Measurements from ENCODE around the gene NCAM1.
"Not testable (repeated sequence)": the region's sequence is repeated elsewhere in the genome, so short reads cannot be mapped to it uniquely, and the experiment has no call there.

The NCAM1 gene

DNA sequence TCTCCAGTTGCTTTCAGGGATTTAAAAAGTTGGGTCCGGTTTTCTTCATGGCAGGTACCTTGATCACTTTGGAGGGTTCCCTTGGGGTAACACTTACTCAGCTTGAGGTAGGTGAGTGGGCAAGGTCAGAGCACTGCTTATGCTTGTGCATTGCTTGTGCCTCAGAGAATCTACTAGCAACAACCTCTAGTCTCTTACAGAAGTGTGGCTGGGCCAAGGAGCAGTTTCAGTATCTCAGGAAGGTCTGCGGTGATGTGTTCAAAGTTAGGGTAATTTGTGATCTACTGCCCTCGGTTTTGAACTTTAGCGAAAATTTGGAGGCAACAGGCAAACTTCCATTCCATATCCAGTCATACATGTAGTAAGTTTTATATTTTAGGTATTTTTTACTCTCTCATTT lies 62.8 kb downstream of the NCAM1 start:
- no peak for DNase-seq

DNA sequence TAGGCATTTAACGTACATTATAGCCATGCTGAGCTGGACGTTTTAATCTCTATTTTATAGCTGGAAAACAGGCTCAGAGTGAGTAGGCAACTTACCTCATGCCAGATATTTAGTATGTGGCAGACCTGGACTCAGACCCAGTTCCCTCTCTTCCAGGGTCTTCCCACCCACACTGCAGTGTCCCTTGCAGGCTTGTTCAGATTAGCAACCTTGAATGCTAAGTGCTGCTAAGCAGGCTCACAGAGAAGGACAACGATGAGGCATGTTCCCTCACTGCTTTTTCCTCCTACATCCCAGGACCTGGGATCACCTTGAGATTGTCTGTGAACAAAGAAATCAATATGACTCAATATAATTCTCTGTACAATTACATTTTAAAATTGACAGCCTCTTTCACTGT lies 65.6 kb downstream of the NCAM1 start:
- DNase-seq, result no peak

DNA sequence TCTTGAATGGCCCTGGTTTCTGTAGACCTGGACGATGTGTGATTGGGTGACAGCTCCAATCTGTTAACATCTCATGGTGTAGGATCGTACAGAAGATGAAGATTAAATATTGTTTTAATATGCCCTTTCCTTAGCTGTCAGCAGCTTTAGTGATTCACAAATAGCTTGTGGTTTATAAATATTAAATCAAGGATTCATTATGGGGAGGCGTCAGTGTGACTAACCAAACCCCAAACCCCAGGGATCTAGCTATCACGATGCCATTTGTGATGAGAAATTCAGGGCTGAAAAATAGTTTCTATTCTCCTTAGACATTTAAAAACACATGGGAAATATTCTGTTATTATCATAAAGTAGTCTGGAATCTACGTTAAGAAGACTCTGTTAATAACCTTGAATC lies 73.4 kb downstream of the NCAM1 start:
- no peak for DNase-seq

DNA sequence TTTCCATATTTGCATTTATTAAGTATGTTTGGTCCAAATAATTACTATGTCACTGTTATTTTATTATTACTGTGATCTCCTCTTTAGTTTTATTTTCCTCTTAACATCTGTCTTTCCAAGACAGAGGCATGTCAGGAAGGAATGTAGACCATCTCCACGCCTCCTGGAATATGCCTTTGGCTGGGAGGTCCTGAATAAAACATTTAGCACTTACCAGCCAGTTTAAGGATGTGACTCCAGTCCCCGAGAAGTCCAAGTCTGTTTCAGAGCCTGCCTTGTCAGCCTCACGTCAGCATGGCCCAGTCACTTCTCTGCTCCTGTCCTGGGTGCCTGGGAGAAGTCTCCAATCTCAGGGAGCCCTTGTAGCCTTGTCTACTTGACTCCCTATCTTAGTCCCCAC lies 74.5 kb downstream of the NCAM1 start:
- DNase-seq, result no peak

DNA sequence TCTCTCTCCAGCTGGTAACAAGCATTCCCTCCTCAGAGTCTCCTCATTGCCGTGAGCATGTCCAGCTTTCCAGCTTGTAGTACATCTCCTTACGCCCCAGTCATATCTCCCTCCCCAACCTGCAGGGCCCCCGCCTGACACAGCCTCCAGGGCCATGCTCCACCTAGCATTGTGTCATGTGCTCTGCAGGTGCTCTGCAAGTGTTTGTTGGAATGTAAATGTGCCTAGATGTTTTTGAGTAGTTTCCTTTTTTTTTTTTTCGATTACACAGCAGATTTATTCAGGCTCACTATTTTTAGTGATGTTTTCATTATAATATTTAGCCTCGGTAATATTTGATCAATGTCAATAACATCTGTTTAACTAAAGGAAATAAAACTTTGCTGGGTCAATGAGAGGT lies 82.5 kb downstream of the NCAM1 start:
- DNase-seq, result no peak

DNA sequence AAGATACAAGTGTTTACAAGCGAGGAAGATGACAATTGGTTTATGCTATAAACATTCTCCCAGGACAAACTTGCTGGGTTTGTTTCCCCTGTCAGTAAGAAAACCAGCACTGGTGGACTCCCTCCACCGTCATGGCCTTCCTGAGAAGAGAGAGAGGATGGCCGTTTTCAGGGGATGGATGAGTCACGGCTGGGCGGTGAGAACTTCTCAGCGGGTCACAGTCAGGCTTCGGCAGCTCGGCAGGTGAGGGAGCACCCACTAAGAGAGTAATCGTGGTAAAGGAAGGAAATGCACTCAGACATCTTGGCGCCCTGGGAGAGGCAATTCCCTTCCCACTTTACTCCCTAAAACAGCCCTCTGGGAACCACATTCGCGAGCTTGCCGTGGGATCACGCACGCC lies 83.9 kb downstream of the NCAM1 start:
- DNase-seq, result no peak

DNA sequence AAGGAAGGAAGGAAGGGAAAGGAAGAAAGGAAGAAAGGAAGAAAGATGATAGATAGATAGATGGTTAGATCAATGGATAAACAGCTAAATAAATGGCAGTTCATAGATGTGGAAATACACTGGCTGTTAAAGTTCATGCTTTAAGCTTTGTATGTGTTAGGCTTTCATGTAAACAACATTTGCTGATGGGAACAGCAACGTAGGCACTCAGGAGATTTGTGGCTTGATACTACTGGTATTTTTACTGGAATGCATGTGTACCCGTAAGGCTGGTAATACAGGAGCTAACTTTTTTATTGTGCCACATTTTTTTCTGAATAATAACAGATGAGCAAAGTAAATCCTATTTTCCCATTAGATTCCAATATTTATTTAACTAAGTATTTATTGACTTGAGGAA lies 85.6 kb downstream of the NCAM1 start:
- DNase-seq, result no peak

DNA sequence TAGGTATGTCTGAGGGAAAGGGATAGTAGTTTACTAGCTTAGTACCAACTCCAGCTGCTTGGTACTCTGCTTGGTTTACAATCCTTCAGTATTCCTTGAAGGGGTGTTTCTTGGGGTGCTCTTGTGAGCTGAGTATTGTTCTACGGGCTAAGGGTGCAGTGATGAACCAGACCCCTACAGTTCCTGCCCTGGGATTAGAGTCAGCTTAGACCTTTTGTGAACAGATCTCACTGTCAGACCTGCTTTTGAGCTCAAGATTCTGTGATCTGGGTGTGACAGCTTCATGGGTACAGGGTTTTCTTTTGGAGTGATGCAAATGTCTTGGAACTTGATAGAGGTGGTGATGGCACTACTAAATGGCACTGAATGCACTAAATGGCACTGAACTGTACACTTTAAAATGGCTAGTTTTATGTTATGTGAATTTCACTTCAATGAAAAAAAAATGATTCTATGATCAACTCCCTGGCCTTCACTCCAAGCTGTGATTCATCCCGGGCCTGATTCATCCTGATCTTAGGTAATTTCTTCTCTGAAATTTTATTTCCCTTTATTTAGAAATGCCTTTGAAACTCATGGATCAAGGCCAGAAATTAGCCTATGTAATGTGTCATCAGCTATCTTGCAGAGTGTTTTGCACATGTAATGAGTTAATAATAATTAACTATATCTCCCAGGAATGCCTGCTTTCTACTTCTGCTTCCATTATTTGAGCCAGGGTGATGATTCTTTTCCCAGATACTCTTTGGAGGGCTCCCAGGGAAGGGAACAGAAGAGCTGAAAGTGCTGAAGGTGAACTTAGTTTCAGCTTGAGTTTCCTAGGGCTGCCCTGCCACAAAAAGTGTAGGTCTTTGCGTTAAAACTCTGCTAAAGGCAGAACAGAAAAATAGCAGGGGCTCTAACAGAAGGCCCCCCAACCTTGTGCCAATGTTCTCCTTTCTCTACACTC lies 87.9 kb downstream of the NCAM1 start:
- no peak for DNase-seq

DNA sequence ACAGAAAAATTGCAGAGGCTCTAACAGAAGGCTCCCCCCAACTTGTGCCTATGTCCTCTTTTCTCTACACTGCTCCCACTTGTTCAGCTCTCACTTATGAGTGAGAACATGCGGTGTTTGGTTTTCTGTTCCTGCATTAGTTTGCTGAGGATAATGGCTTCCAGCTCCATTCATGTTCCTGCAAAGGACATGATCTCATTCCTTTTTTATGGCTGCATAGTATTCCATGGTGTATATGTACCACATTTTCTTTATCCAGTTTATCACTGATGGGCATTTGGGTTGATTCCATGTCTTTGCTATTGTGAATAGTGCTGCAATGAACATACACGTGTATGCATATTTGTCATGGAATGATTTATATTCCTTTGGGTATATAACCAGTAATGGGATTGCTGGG lies 91.8 kb downstream of the NCAM1 start:
- DNase-seq, result not testable (repeated sequence)

DNA sequence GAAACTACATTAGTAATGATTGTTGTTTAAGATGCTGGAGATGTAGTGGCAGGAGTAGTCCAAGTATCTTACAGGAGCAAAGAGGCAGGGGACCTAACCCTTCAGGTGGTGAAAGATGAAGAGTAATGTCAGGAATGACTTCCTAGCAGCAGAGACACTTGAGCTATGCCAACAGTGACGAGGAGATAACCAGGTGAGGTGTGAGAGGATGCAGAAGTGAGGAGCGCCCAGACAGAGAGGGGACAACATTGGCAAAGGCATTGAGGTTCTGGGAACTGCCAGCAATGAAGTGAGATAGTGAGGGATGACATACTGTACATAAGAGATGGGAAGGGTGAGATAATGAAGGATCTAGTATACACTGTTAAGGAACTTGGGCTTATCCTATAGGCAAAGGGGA lies 95.8 kb downstream of the NCAM1 start:
- DNase-seq, result no peak

DNA sequence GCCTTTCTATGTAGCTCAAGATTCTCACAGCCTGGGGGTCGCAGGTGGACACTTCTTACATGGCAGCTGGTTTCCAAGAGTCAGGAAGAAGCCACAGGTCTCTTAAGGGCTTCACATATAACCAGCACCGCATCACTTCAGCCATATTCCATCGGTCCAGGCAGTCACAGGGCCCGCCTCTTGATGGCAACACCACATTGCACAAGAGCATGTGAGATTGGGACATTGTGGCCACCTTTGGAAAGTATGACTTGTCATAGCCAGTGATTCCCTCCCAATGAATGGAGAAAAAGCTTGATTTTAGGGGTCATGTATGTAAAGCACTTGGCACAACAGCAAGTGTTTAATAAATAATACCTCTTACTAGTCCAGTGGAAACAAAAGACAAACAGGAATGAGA lies 98.3 kb downstream of the NCAM1 start:
- DNase-seq, result no peak

DNA sequence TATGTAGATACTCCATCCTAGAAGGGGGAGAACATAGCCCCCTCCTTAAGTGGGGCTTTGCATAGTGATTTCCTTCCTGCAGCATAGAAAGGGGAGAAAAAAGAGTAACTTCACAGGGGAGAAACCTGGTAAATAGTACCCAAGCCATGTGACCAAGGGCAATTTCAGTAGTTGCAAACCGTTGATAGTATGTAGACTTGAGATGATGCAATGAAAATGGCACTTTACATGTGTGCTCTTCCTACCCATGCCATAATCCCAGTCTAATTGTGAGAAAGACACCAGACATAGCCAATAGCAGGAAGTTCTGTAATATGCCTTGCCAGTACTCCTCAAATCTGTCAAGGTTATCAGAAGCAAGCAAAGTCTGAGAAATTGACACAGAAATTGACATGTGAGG lies 104.1 kb downstream of the NCAM1 start:
- DNase-seq, result no peak

DNA sequence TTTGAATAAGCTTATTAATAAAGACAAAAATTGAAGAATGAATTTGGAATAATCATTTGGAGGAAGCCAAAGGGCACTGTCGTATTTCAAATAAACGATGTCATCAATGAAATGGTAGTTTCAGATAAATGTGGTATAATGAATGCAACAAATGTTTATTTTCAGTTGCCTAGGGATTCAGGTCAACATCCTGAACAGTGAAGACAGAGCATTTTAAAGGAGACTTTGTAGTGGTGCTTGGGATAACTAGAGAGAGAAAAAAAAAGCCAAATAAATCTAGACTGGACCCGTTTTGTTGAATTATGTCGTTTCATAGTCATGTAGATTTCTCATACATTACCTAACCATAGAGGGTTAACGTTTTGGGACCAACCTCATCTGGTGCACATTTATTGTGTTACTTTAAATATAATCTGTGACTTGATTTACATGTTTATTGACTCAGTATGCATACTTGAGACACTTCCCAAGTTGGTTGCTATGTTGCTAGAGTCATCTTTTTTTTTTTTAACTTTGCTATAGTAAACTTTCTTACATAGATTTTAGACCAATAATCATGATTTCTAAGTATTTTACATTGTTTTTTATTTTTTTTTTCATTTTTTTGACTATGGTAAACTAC lies 111.1 kb downstream of the NCAM1 start:
- DNase-seq, result no peak

DNA sequence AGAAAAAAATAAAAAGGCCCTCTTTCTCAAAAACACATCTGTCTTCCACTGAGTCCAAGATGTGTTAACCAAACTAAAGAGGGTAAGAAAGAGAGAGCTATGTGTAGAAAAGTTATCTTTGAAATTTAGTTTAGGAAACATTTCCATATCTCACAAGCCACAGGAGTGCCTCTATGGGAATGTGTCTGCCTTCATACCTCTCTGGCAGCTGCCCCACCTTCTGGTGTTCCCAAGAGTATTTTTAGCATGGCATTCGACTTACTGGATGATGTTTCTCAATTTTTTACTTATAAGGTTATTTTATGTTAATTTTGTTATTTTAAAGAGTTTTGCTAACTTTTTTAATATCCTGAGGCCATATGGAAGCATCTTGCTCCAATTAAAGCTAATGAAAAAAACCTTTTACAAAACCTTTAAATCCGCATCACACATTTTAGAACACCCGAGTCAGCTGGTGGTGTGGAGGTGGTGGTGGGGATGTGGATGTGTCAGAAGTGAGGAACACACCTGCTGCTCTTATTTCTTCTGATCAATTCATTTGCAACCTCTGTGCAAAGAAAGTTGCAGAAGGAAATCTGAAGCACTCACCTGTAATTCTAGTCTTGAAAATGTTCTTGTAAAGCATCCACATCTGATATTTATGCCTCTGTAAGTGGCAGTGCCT lies 112.2 kb downstream of the NCAM1 start:
- no peak for DNase-seq

DNA sequence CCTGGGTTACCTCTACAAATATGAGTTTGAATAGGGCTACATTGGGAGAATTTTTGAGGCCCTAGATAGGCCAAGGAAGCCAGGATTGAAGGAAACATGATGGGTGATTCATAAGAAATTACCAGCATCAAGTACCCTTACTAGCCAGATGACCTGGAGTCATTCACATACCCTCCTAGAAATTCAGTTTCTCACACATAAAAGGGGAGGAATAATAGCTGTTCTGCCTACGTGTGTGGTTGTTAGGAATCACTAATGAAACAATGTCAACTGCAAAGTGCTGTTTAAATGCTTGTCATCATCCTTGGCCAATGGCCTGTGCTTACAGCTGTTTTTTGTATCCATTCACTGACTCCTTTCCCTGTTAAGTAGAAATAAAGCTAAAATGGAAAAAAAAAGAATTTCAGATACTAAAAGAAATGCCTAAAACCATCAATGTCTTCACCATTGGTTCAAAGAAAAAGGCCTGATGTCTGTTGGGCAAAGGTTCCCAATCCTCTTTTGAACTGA lies 114.4 kb downstream of the NCAM1 start:
- no peak for DNase-seq

DNA sequence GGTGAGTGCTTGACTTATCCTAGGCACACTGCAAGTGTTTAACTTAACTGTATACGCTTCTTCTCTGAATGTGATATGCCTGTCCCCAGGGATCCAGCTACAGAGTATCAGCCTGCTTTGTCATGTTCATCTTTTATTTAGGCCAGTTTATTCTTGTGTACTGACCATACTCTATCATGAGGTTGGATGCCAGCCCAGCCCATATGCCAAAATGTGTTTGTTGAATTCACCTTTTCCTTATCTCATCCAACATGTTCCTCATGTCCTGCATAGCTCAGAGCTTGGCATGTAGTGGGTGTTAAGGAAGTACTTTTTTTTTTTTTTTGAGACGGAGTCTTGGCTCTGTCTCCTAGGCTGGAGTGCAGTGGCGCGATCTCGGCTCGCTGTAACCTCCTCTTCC lies 116.2 kb downstream of the NCAM1 start:
- no peak for DNase-seq

DNA sequence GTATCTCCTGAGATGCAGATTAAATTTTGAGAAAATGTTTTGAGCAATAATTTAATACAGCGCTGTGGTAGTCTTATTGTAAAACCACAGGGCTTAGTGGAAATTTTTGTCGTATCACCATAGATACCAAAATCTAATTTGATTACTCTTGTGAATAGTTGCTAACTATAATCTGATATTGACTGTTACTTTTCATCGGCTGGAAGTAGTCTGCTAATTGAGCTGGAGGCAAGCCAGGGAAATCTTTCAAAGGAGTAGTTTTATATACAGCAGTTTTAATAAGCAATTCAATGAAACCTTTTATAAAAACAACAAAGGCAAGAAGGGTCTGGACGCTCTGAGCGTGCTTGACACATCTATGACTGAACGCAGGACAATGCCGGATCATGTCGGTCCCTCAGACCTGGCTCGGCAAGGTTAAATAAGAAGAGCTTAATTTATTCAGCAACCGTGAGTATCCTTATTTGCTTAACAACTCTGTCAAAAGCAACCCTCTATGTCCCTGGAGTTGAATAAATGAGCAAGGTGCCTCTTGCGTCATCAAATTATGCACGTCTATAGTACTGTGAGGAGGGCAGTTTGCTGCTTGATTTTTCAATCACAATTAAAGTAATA lies 121.2 kb downstream of the NCAM1 start:
- DNase-seq, result no peak

DNA sequence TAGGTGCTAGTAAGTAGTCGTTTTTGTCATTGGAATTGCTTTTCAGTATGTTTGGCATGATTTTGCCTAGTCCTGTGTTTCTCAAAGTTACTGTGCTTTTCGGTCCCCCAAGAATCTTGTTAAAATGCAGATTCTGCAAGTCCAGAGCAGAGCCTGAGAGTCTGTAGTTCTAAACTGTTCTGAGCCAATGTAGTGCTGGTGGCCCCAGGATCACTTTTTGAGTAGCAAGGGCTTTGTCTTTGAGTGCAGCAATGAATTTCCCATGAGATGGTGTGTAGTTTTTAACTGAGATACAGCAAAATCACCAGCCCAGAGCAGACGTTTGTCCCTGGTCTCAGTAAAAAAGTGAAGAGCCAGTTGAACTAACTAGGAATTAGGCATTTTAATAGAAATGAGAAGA lies 122.4 kb downstream of the NCAM1 start:
- DNase-seq, result no peak

DNA sequence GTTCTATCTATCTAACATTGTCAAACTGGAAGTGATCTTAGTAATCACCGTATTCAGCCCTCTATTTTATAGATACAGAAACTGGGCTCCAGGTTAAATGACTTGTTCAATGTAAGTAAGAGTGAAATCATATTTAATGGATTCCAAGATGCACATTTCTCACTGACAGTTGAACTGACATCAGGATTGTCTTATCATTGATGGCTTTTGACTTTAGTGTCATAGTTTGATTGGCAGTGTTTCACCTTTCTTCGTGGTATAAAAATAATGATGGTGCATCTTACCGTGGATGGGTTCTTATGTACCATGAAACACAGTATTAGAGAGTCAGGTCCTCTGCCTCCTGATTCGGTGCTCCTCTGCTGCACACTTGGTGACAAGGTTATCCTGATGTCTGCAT lies 123.1 kb downstream of the NCAM1 start:
- no peak for DNase-seq

DNA sequence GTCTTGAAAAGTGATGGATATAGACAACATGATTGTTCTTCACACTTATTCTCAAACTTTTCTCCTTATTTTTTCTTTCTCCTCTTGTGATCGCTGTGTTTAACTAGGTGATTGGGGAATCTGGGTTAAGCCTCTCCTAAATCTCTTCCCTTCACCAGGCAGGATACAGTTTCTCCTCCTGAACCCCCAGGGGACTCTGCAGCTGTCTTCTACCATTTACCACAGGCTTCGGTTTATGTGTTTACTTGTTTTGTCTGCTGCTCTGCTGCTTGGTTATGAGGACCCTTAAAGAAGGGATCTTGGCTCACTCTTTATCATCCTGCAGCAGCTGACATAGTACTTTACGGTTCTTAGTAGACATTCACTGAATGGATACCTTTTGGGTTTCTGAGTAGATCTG lies 124.2 kb downstream of the NCAM1 start:
- DNase-seq, result no peak

DNA sequence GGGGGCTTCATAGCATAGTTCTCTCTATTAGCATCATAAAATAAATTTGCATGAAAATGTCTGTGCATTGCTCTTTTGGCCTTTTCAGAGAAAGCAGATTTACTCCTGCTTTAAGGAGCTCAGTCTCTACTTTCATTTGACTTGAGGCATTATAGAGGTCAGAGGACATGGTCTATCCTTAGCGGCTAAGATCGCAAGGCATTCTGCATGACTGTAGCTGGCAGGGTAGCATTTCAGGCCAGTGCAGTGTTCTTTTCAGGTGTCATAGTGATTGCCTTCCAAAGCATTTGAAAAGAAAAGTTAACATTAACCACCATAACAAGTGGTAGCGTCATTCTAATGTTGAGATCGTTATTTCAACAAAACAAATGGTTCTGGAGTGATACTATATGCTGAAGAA lies 126.5 kb downstream of the NCAM1 start:
- no peak for DNase-seq

DNA sequence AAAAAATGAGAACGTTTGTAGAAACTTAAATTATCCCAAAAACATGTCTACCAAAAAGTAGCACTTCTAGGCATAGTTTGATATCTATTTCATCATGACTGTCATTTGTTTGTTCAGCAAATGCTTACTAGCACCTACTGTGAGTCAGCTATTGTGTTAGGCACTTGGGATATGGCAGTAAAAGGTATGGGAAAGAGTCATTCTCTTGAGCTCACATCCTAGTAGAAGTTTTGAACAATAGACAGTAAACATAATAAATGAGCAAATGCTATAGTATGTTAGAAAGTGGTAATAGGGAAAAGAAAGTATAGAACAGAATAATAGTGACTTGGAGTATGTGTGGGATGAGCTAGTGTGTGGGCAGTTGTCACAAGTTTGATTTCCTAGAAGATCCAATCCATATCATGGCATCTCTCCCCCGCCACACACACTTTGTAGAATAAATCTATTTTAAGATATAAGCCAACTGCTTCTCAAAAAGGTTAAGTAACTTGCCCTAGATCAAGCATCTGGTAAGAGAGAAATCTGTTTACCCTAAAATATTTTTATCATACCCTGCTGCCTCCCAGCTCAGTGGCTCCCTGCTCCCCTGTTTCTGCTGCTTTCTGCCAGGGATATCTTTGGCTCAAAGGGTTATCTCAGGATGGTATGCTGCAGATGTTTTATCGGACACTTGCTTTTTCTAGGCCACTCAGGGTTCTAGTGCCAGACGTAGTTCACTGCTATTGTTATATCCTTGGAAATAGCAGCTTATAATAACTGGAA lies 129.7 kb downstream of the NCAM1 start:
- DNase-seq, result no peak

DNA sequence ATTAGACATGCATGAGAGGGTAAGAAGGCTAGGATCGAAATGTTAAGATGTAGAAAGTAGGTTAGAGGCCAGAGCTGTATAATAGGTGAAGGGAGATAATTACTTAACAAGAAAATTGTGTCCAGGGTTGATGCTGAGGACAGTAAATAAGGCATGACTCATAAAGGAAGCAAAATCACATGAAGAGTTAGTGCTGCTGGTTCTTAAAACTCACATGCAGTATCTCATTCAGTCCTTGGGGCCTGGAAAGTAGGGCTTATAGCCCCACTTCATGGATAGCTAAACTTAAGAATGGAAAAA lies 130.2 kb downstream of the NCAM1 start:
- DNase-seq, result no peak
